Left lung (tissue), 10 donors: Measurements from ENCODE around the gene KLRB1. TPM values are rescaled to one million over a fixed set of nuclear protein-coding genes. Genes with fewer than 3 reads are reported as not detected.
"Not testable (repeated sequence)": the region's sequence is repeated elsewhere in the genome, so short reads cannot be mapped to it uniquely, and the experiment has no call there.

ENCODE experiments used
- ATAC-seq: fragments of 200-7000 bp; cut with Tn5 transposase; one replicate; pipeline ENCODE4 v1.9.1; 2020; ENCODE audit warnings: moderate library complexity
- DNase-seq, 4 donors: peaks; one replicate each; pipeline ENCODE4 v3.0.0-alpha.2; 2013 to 2020
- H3K27ac ChIP-seq, 2 donors: fragments of 200-600 bp; sonication (generic) in 1 of 2; one replicate each; pipeline versions ENCODE4 v1.5.0 to v1.8.0; 2020 to 2021
- H3K27me3 ChIP-seq, 2 donors: fragments of 200-600 bp; sonication (generic) in 1 of 2; one replicate each; pipeline versions ENCODE4 v1.5.0 to v1.8.0; 2020 to 2021
- H3K36me3 ChIP-seq, 2 donors: fragments of 200-600 bp; sonication (generic) in 1 of 2; one replicate each; pipeline versions ENCODE4 v1.5.0 to v1.8.0; 2020 to 2021
- H3K4me1 ChIP-seq, 2 donors: fragments of 200-600 bp; one replicate each; pipeline ENCODE4 v1.8.0; 2021
- H3K4me3 ChIP-seq, 2 donors: fragments of 200-600 bp; sonication (generic) in 1 of 2; one replicate each; pipeline versions ENCODE4 v1.5.0 to v1.8.0; 2020 to 2021; ENCODE audit warnings: mild to moderate bottlenecking in 1 of 2
- H3K9me3 ChIP-seq, 2 donors: fragments of 200-600 bp; sonication (generic) in 1 of 2; one replicate each; pipeline versions ENCODE4 v1.5.0 to v1.8.0; 2020 to 2021
- intact Hi-C, 2 donors: fragments of 100-400 bp; cut with DNase I; formaldehyde crosslinking; loops; one replicate each; pipeline versions ENCODE4 v1.11.2 to v1.14.2; 2022
- polyA plus RNA-seq, 6 donors: library from polyadenylated mRNA; unstranded; fragments of 120-200 nt; gene quantifications; one replicate each; pipeline ENCODE4 v1.2.1, GENCODE V29; 2013; ENCODE audit not compliant: insufficient read length in 6 of 6
- total RNA-seq, 2 donors: library from RNA; stranded (reverse); fragmentation: NEBNext Ultra II Directional; extraction: Animal tissue kit (Norgen Biotek cat#: 25700); gene quantifications; one replicate each; pipeline ENCODE4 v1.2.1, GENCODE V29; 2021
- donor health status: DM: no; HTN: yes; CAD: no.
- donor health status: DM: no; HTN: no; CAD: no.

Gene KLRB1
- total and polyA plus RNA-seq, 8 donors = 1.8 to 3.8 (median 2.7) TPM

DNA sequence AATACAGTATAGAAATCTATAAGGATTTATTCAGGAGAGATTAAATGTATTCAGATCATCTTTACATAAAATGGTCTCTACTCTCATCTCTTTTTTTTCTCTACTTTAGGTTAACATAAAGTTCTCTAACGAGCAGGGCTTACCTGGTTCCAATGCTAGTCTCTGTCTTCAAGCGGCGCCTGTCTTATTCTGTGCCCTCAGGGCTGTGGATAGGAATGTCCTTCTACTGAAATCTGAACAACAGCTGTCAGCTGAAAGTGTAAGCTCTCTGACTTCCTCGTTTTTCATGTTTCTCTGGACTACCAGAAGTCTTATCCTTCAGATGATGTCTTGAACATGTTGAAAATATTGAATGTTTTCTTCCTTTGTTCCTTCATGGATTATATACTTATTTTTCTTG is 62.2 kb downstream of the KLRB1 start:
- H3K27me3 ChIP-seq, H3K36me3 ChIP-seq, H3K27ac ChIP-seq, H3K4me3 ChIP-seq, DNase-seq, H3K4me1 ChIP-seq, H3K9me3 ChIP-seq, ATAC-seq, intact Hi-C loops: not testable (repeated sequence)

Other genes with a start within 250 kb of the KLRB1 start
- 10 to 100 TPM in 1 of 2 donors, 1 to 10 TPM in 1; 8.9 to 15.9 TPM for gene CLEC2D, start 61.8 kb upstream of the KLRB1 start, total RNA-seq
- gene CLEC2D, start 61.8 kb upstream of the KLRB1 start, polyA plus RNA-seq = 10 to 100 TPM; 20.0 to 41.7 (median 34.2) TPM
- gene CLECL1, start 125.2 kb upstream of the KLRB1 start, total RNA-seq = not detected
- gene CLECL1, start 125.2 kb upstream of the KLRB1 start, polyA plus RNA-seq = under 1 TPM; 0.15 to 0.52 (median 0.37) TPM
- gene CD69, start 153.0 kb upstream of the KLRB1 start, total RNA-seq = 1 to 10 TPM; 4.4 to 6.5 TPM
- gene CD69, start 153.0 kb upstream of the KLRB1 start, polyA plus RNA-seq = 1 to 10 TPM; 2.8 to 7.0 (median 5.4) TPM
- 1 to 10 TPM; 1.5 to 2.2 TPM for gene KLRF1, start 219.6 kb upstream of the KLRB1 start, total RNA-seq
- gene KLRF1, start 219.6 kb upstream of the KLRB1 start, polyA plus RNA-seq = 1 to 10 TPM in 2 of 6 donors, under 1 TPM in 4; 0.59 to 1.8 (median 0.97) TPM